Activated CD8-positive, alpha-beta memory T cell treated with anti-CD3 and anti-CD28 coated beads, Interleukin-2, amount 50 U/mL, for 1 hour (primary cell): Measurements from ENCODE around the gene SLC6A7.

Experiments used
- DNase-seq: peaks from one replicate; pipeline ENCODE4 v3.0.0-alpha.2; 2020; ENCODE audit errors: extremely low read depth

The SLC6A7 gene

GRCh38 chr5:150189728-150190502 lies at the start of gene SLC6A7:
TSS of gene SLC6A7 (plus strand) at chr5:150190062. CDS start at chr5:150190328, 266 bp downstream.
- no peak for DNase-seq

GRCh38 chr5:150140830-150141229 lies 49.0 kb upstream of the SLC6A7 start:
- no peak for DNase-seq

- DNase-seq: no peak
Measured at GRCh38 chr5:150141544-150142184, 48.2 kb upstream of the SLC6A7 start.

GRCh38 chr5:150142185-150142958 lies 47.5 kb upstream of the SLC6A7 start:
- no peak for DNase-seq

- DNase-seq: no peak
Measured at GRCh38 chr5:150142959-150143349, 46.9 kb upstream of the SLC6A7 start.

- no peak for DNase-seq
Measured at GRCh38 chr5:150143350-150144245, 46.3 kb upstream of the SLC6A7 start.

- DNase-seq: no peak
Measured at GRCh38 chr5:150144246-150144801, 45.5 kb upstream of the SLC6A7 start.

GRCh38 chr5:150144879-150145278 lies 45.0 kb upstream of the SLC6A7 start:
- DNase-seq: no peak

- no peak for DNase-seq
Measured at GRCh38 chr5:150146235-150146634, 43.6 kb upstream of the SLC6A7 start.

GRCh38 chr5:150146862-150147601 lies 42.8 kb upstream of the SLC6A7 start:
- DNase-seq: no peak

GRCh38 chr5:150147670-150148069 lies 42.2 kb upstream of the SLC6A7 start:
- no peak for DNase-seq

- no peak for DNase-seq
Measured at GRCh38 chr5:150148117-150148927, 41.5 kb upstream of the SLC6A7 start.

- no peak for DNase-seq
Measured at GRCh38 chr5:150149618-150150017, 40.2 kb upstream of the SLC6A7 start.

GRCh38 chr5:150152636-150153462 lies 37.0 kb upstream of the SLC6A7 start:
- no peak for DNase-seq

- no peak for DNase-seq
Measured at GRCh38 chr5:150153483-150153882, 36.4 kb upstream of the SLC6A7 start.

GRCh38 chr5:150153957-150154617 lies 35.8 kb upstream of the SLC6A7 start:
- no peak for DNase-seq

GRCh38 chr5:150154618-150155128 lies 35.2 kb upstream of the SLC6A7 start:
- DNase-seq: no peak
